C4-2B (cell line): ENCODE data around the gene MSGN1.

Experiments used
- H3K27ac ChIP-seq: fragments of 450-650 bp; 2 replicates; pipeline ENCODE4 v1.5.1; 2017
- CTCF ChIP-seq: fragments of 450-650 bp; conservative IDR thresholded peaks from 2 replicates; pipeline ENCODE4 v1.5.1; 2017; ENCODE audit warnings: mild to moderate bottlenecking
- ZFX ChIP-seq: fragments of 450-650 bp; IDR thresholded peaks from 2 replicates; pipeline ENCODE4 v1.6.1; 2017

The MSGN1 gene

DNA sequence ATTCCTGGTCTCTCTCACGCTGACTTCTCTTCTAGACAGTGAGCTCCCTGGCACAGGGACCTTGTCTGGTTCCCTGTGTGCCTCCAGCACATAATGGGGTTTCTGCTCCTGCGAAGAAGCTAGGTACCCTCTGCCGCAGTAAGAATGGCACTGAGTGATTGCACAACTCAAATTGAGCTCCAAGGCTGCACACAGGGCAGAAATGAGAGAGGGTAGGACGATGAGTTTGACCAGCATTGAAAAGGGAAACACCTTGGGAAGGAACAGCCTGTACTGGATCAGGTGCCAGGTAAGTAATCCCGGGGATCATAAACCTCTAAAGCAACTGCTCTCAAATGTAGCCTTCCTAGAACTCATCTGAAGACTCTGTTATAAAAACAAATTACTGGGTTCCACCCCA is 21.0 kb upstream of the MSGN1 start:
- TF ChIP-seq CTCF (no peak), ZFX (no peak)
- no peak overlapping the region for H3K27ac ChIP-seq

DNA sequence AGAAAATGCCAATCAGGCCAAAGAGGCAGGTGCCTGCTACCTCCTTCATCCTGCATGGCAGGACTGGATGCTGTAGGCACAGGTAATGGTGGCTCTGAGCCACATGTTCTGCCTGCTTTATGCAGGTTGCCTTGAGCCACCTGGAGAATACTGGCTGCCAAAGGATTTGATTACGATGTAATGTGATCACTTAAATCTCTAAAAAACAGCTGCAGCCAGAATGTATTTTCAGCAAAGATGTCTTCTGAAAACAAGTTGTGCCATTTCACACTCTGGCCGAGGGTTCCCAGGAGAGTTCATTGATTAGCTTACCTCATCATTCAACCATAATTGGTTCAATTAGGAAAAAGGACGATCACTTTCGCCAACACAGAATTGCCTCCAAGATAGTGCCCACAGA is 17.9 kb upstream of the MSGN1 start:
- TF ChIP-seq CTCF (no peak), ZFX (no peak)
- H3K27ac ChIP-seq = no peak overlapping the region

DNA sequence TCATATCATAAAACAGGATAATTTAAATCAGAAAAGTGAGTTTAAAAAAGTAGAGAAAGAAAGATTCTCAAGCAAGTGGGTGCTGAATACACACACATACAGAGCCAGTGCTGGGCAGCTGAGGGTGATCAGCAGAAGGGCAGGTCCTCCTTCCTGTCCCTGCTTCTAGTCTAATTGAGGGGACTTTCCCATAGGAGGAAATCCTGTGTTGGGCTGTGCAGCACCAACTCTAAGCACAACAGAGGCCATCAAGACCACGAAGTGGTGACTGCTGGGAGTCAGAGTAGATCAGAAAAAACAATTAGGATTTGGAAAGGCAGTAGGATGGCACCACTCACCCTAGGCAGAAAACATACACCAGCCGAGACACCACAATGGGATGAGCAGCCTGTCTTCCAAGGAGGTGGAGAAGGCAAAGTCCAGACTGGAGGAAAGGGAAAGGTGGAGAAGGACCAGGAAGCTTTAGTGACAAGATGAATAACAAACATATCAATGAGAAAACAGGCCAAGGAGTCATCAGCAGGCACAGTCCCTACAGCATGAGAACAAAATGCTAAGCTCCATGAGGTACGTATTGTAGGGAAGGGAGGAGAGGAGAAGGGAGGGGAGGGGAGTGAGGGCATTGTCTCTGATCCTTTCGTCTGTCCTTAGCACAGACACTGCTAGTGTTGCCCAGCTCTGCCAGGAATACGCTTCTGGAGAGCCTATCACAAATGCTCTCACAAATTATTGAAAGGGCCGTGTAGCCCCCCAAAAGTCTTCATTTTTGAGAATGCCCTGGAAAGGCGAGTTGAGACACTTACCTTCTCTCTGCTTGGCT is 16.7 kb upstream of the MSGN1 start:
- H3K27ac ChIP-seq = no peak overlapping the region
- TF ChIP-seq ZFX = no peak
- TF ChIP-seq CTCF = no peak

GRCh38 chr2:17800219-17800618 is 16.0 kb upstream of the MSGN1 start:
- TF ChIP-seq ZFX = no peak
- no peak for TF ChIP-seq CTCF
- H3K27ac ChIP-seq = no peak overlapping the region

DNA sequence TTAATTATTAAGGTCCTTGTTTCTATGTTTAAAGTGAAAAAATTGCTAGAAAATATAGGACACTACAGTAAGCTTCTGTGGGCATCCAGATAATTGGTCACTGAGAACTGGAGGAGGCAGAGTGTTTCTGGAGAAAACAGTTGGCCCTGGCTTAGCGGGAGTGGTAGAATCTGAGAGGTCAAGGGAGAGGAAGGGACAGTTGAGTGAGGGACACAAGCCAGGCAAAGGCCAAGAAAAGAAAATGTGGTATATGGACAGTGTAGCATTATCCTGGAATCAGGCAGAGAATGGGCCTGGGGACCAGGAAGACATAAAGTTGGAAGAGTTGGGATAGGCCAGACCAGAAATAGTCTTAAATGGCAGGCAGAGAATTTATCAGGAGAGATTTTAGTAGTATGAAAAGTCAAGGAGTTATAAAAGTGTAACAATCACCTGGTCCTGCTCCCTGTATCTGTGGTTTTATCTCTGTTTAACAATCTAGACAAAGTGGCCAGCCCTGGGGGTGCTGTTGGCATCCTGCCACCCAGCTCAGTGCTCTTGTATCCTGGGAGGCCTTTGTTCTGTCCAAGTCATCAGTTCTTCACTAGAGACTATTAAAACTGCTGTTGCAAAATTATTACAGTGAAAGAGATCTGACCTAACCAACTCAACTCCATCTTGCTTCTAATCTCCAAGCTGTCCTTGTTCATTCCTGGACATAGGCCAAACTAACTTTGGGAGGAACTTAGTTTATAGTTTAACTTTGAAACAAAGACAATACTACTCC is 15.4 kb upstream of the MSGN1 start:
- TF ChIP-seq CTCF (no peak), ZFX (no peak)
- no peak overlapping the region for H3K27ac ChIP-seq

DNA sequence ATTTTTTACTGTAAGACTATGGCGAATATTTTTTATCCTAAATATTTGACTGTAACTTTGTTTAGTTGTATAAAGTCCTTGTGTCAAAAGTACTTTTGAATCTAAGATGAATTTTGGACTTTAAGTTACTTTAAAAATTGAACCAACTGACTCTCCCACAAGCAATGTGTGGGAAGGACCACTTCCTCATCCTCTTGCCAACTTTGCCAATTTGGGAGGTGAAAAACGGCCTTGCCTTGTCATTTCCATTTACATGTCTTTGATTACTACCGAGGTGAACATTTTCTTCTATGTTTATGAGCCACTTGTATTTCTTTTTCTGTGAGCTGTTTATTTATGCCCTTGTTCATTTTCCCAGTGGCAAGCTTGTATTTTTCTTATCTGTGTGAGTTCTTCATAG is 12.8 kb upstream of the MSGN1 start:
- no peak overlapping the region for H3K27ac ChIP-seq
- TF ChIP-seq ZFX (no peak), CTCF (no peak)

DNA sequence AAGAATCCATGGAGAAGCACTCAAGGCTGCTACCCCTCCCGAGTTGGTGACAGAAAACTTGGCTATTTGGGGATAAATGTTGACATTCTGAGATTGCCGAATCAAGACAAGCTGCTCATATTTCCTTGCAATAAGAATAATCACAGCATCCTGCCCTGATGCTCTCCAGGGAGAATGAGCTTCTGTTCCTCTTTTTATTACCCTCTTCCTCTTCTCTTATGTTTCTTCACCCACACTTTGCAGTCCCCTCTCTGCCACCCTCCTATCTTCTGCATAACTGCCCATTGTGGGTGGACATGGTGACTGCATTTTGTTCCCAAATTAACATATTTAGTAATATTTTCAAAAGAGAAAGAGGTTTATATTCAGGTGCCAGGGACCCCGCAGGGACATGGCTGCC is 11.9 kb upstream of the MSGN1 start:
- no peak overlapping the region for H3K27ac ChIP-seq
- TF ChIP-seq ZFX (no peak), CTCF (no peak)
